GM23338 (cell line): ENCODE data around the gene BRSK1. TPM values are rescaled to one million over a fixed set of nuclear protein-coding genes. Genes with fewer than 3 reads are reported as not detected.

Experiments
- ATAC-seq: fragments of 200-7000 bp; cut with Tn5 transposase; 3 replicates; pipeline ENCODE4 v1.9.1; 2020
- DNase-seq: peaks from one replicate; pipeline ENCODE4 v3.0.0-alpha.2; 2015; ENCODE audit warnings: low spot score
- H2AFZ ChIP-seq: fragments of 200-600 bp; sonication (generic); 2 replicates; pipeline ENCODE4 v1.8.0; 2016; ENCODE audit warnings: antibody characterized with exemption, mild to moderate bottlenecking, moderate library complexity
- H3F3A ChIP-seq: fragments of 200-600 bp; sonication (generic); replicated peaks from 2 replicates; pipeline ENCODE4 v1.8.0; 2017; ENCODE audit warnings: antibody characterized with exemption, mixed run types, low read depth
- H3K27ac ChIP-seq: fragments of 200-600 bp; sonication (generic); 2 replicates; pipeline ENCODE4 v1.6.1; 2016; ENCODE audit warnings: low read depth
- H3K27me3 ChIP-seq: fragments of 200-600 bp; sonication (generic); 2 replicates; pipeline ENCODE4 v1.8.0; 2016; ENCODE audit warnings: mild to moderate bottlenecking, mixed run types, moderate library complexity; ENCODE audit not compliant: insufficient read depth
- H3K36me3 ChIP-seq: fragments of 200-600 bp; sonication (generic); 2 replicates; pipeline ENCODE4 v1.8.0; 2016; ENCODE audit warnings: mild to moderate bottlenecking; ENCODE audit not compliant: insufficient read depth
- H3K4me1 ChIP-seq: fragments of 200-600 bp; sonication (generic); 2 replicates; pipeline ENCODE4 v1.8.0; 2016; ENCODE audit warnings: mild to moderate bottlenecking, moderate library complexity; ENCODE audit not compliant: insufficient read depth
- H3K4me2 ChIP-seq: fragments of 200-600 bp; sonication (generic); 2 replicates; pipeline ENCODE4 v1.7.1; 2017; ENCODE audit warnings: mixed run types
- H3K4me3 ChIP-seq: fragments of 200-600 bp; sonication (generic); 2 replicates; pipeline ENCODE4 v1.6.1; 2016; ENCODE audit warnings: mixed run types
- H3K79me2 ChIP-seq: fragments of 200-600 bp; sonication (generic); replicated peaks from 2 replicates; pipeline ENCODE4 v1.8.0; 2017; ENCODE audit warnings: mild to moderate bottlenecking; ENCODE audit not compliant: insufficient read depth
- H3K9me2 ChIP-seq: fragments of 200-600 bp; sonication (generic); 2 replicates; pipeline ENCODE4 v1.8.0; 2017; ENCODE audit not compliant: insufficient read depth
- H4K20me1 ChIP-seq: fragments of 200-600 bp; sonication (generic); replicated peaks from 2 replicates; pipeline ENCODE4 v1.8.0; 2017; ENCODE audit warnings: mild to moderate bottlenecking; ENCODE audit not compliant: insufficient read depth
- H3K27ac Mint-ChIP-seq: 2 replicates; pipeline ENCODE4 v1.8.0; 2020; ENCODE audit warnings: inconsistent platforms, mild to moderate bottlenecking, moderate library complexity, mixed read lengths
- H3K27me3 Mint-ChIP-seq: 3 replicates; pipeline ENCODE4 v1.8.0; 2022; ENCODE audit warnings: low read depth, mild to moderate bottlenecking, moderate library complexity, mixed read lengths, inconsistent platforms; ENCODE audit not compliant: insufficient read depth, poor library complexity
- H3K36me3 Mint-ChIP-seq: 3 replicates; pipeline ENCODE4 v1.8.0; 2021; ENCODE audit warnings: low read depth, mild to moderate bottlenecking, inconsistent platforms, moderate library complexity, mixed read lengths
- H3K4me1 Mint-ChIP-seq: 3 replicates; pipeline ENCODE4 v1.8.0; 2020; ENCODE audit warnings: mild to moderate bottlenecking, inconsistent platforms, mixed read lengths
- H3K4me3 Mint-ChIP-seq: 3 replicates; pipeline ENCODE4 v1.8.0; 2021; ENCODE audit warnings: moderate library complexity, mild to moderate bottlenecking, inconsistent platforms, mixed read lengths
- H3K9me3 Mint-ChIP-seq: 3 replicates; pipeline ENCODE4 v1.8.0; 2020; ENCODE audit warnings: moderate library complexity, mild to moderate bottlenecking, inconsistent platforms, mixed read lengths
- CREB1 ChIP-seq: fragments of 250-450 bp; sonication (Bioruptor Pico); IDR thresholded peaks from 2 replicates; pipeline ENCODE4 v1.5.0; 2020; ENCODE audit warnings: low read depth, mild to moderate bottlenecking, moderate library complexity
- EZH2phosphoT487 ChIP-seq: fragments of 200-600 bp; sonication (generic); IDR thresholded peaks from one replicate; pipeline ENCODE4 v1.8.1; 2018; ENCODE audit warnings: antibody characterized with exemption; ENCODE audit not compliant: unreplicated experiment
- STAT1 ChIP-seq: IDR thresholded peaks from one replicate; pipeline ENCODE4 v1.6.1; 2016; ENCODE audit warnings: antibody characterized with exemption; ENCODE audit not compliant: unreplicated experiment
- ZNF114 ChIP-seq: fragments of 250-450 bp; sonication (Bioruptor Pico); IDR thresholded peaks from 2 replicates; pipeline ENCODE4 v1.5.0; 2020; ENCODE audit warnings: mild to moderate bottlenecking, moderate library complexity
- ZNF462 ChIP-seq: fragments of 250-450 bp; sonication (Bioruptor Pico); IDR thresholded peaks from 2 replicates; pipeline ENCODE4 v1.5.0; 2020; ENCODE audit warnings: mild to moderate bottlenecking, moderate library complexity
- long read RNA-seq: library from polyadenylated mRNA; unstranded; transcript quantifications from one replicate; pipeline ENCODE4 v2.0.0, GENCODE V29; 2020; ENCODE audit not compliant: unreplicated experiment
- polyA plus RNA-seq: library from polyadenylated mRNA; unstranded; fragments of >200 nt; fragmentation: Nextera tagmentation; extraction: Ambion mirVana; gene quantifications from 2 replicates; pipeline ENCODE4 v1.2.1, GENCODE V29; 2016
- total RNA-seq: library from RNA; depleted of rRNA; stranded (reverse); fragments of >200 nt; shearing (Covaris generic); gene quantifications from 2 replicates; pipeline ENCODE4 v1.2.3, GENCODE V29; 2014; rRNA removed

The BRSK1 gene
- total RNA-seq (11.3 and 17.2 TPM in 2 replicates), polyA plus RNA-seq (2.3 and 3.4 TPM in 2 replicates)
- long read RNA-seq, result 0 reads

GRCh38 chr19:55283548-55284377 is at the start of gene BRSK1:
Gene BRSK1, plus strand, starts transcription at chr19:55283997. Its CDS starts 446 bp downstream, at chr19:55284443.
- Mint-ChIP-seq H3K4me1 (peaks cover 28% of the 10 kb centered on the region), H3K9me3 (no peaks in the 10 kb centered on the region), H3K27ac (no peak within 1 kb of the TSS), H3K27me3 (peaks cover 24% of the 10 kb centered on the region), H3K4me3 (peak within 1 kb of the TSS; percentile 74), H3K36me3 (peaks cover 11% of the 10 kb centered on the region)
- Histone ChIP-seq H3K4me2 (peak within 1 kb of the TSS; percentile 80), H3K4me3 (peak within 1 kb of the TSS; percentile 56), H2AFZ (peak within 1 kb of the TSS; percentile 93), H4K20me1 (peaks cover 3% of the 10 kb centered on the region; the same call in 1 of the 2 replicates), H3K79me2 (peaks cover 12% of the 10 kb centered on the region; the same call in 1 of the 2 replicates), H3K27ac (no peak within 1 kb of the TSS), H3K4me1 (peaks cover 18% of the 10 kb centered on the region), H3F3A (peaks cover 25% of the 10 kb centered on the region), H3K36me3 (no peaks in the 10 kb centered on the region), H3K27me3 (no peaks in the 10 kb centered on the region), H3K9me2 (no peaks in the 10 kb centered on the region)
- peak; percentile 7 for ATAC-seq
- DNase-seq, result peak; percentile 95
- TF ChIP-seq ZNF462, result no peak
- TF ChIP-seq STAT1, result no peak
- peak; percentile 39; the same call in 1 of the 2 replicates for TF ChIP-seq CREB1 (CRISPR knock-in tag)
- no peak for TF ChIP-seq ZNF114 (CRISPR knock-in tag)
- TF ChIP-seq EZH2phosphoT487, result no peak
